GM21526 (cell line): ENCODE measurements around the gene SP8.

Source experiments
- ATAC-seq: cut with Tn5 transposase; IDR thresholded peaks from one replicate; pipeline ENCODE4 v1.9.1; 2021; ENCODE audit warnings: moderate library complexity; ENCODE audit not compliant: unreplicated experiment, low FRiP score

SP8 gene

GRCh38 chr7:20795361-20795760, 8.7 kb upstream of the SP8 start:
- no peak for ATAC-seq

- no peak for ATAC-seq
These were observed 8.0 kb upstream of the SP8 start for GRCh38 chr7:20794676-20795075.

- no peak for ATAC-seq
These were observed 7.2 kb upstream of the SP8 start for GRCh38 chr7:20793694-20794394.

- ATAC-seq = no peak
These were observed 6.6 kb upstream of the SP8 start for GRCh38 chr7:20793248-20793647.

- no peak for ATAC-seq
These were observed 5.1 kb upstream of the SP8 start for GRCh38 chr7:20791538-20792434.

- no peak for ATAC-seq
These were observed 3.7 kb upstream of the SP8 start for GRCh38 chr7:20790375-20790774.

GRCh38 chr7:20788420-20788990, 1.8 kb upstream of the SP8 start:
- no peak for ATAC-seq

GRCh38 chr7:20787660-20788419, 1.2 kb upstream of the SP8 start:
- ATAC-seq = no peak

- ATAC-seq = no peak
These were observed 286 bp downstream of the SP8 start for GRCh38 chr7:20786421-20786778.

GRCh38 chr7:20786049-20786412, 655 bp downstream of the SP8 start:
- no peak for ATAC-seq

GRCh38 chr7:20785157-20786048, 1.3 kb downstream of the SP8 start:
- no peak for ATAC-seq

- ATAC-seq = no peak
These were observed 2.1 kb downstream of the SP8 start for GRCh38 chr7:20784388-20785156.

- ATAC-seq = no peak
These were observed 2.8 kb downstream of the SP8 start for GRCh38 chr7:20783700-20784387.

GRCh38 chr7:20783125-20783699, 3.5 kb downstream of the SP8 start:
- ATAC-seq = no peak

- ATAC-seq = no peak
These were observed 7.6 kb downstream of the SP8 start for GRCh38 chr7:20779041-20779440.

GRCh38 chr7:20778063-20778721, 8.5 kb downstream of the SP8 start:
- peak; percentile 76 for ATAC-seq

GRCh38 chr7:20777377-20778062, 9.2 kb downstream of the SP8 start:
- ATAC-seq = peak; percentile 41
